HEK293T (cell line): ENCODE measurements around the gene CHST3.

Source experiments
- ARNT ChIP-seq: fragments of 450-650 bp; IDR thresholded peaks from 2 replicates; pipeline ENCODE4 v1.6.1; 2017; ENCODE audit warnings: mild to moderate bottlenecking
- BHLHE40 ChIP-seq: fragments of 450-650 bp; IDR thresholded peaks from 2 replicates; pipeline ENCODE4 v1.6.1; 2016; ENCODE audit warnings: mild to moderate bottlenecking, moderate library complexity, borderline replicate concordance
- CTBP1 ChIP-seq: fragments of 450-650 bp; IDR thresholded peaks from 2 replicates; pipeline ENCODE4 v1.6.1; 2016; ENCODE audit warnings: borderline replicate concordance
- ELF4 ChIP-seq: fragments of 450-650 bp; IDR thresholded peaks from 2 replicates; pipeline ENCODE4 v1.6.1; 2017; ENCODE audit warnings: antibody characterized with exemption
- FOXA1 ChIP-seq: fragments of 450-650 bp; IDR thresholded peaks from 2 replicates; pipeline ENCODE4 v1.6.1; 2016; ENCODE audit warnings: mild to moderate bottlenecking
- FOXK2 ChIP-seq: fragments of 450-650 bp; IDR thresholded peaks from 2 replicates; pipeline ENCODE4 v1.6.1; 2016; ENCODE audit warnings: mild to moderate bottlenecking
- FOXM1 ChIP-seq: fragments of 450-650 bp; IDR thresholded peaks from 2 replicates; pipeline ENCODE4 v1.6.1; 2017; ENCODE audit warnings: mild to moderate bottlenecking, borderline replicate concordance
- HDGF ChIP-seq: fragments of 450-650 bp; IDR thresholded peaks from 2 replicates; pipeline ENCODE4 v1.6.1; 2017; ENCODE audit warnings: antibody characterized with exemption, borderline replicate concordance
- L3MBTL2 ChIP-seq: fragments of 450-650 bp; conservative IDR thresholded peaks from 2 replicates; pipeline ENCODE4 v1.6.1; 2016; ENCODE audit warnings: mild to moderate bottlenecking
- NFRKB ChIP-seq: fragments of 450-650 bp; IDR thresholded peaks from 2 replicates; pipeline ENCODE4 v1.6.1; 2016; ENCODE audit warnings: mild to moderate bottlenecking, moderate library complexity
- SP1 ChIP-seq: fragments of 450-650 bp; IDR thresholded peaks from 2 replicates; pipeline ENCODE4 v1.6.1; 2017
- SUZ12 ChIP-seq: fragments of 450-650 bp; IDR thresholded peaks from 2 replicates; pipeline ENCODE4 v1.6.1; 2016; ENCODE audit warnings: mild to moderate bottlenecking
- ZNF384 ChIP-seq: fragments of 450-650 bp; IDR thresholded peaks from 2 replicates; pipeline ENCODE4 v1.6.1; 2016
- TF ChIP-seq, protein P1 (sequence below): fragments of 450-650 bp; IDR thresholded peaks from 2 replicates; pipeline ENCODE4 v1.6.1; 2016

DNA sequence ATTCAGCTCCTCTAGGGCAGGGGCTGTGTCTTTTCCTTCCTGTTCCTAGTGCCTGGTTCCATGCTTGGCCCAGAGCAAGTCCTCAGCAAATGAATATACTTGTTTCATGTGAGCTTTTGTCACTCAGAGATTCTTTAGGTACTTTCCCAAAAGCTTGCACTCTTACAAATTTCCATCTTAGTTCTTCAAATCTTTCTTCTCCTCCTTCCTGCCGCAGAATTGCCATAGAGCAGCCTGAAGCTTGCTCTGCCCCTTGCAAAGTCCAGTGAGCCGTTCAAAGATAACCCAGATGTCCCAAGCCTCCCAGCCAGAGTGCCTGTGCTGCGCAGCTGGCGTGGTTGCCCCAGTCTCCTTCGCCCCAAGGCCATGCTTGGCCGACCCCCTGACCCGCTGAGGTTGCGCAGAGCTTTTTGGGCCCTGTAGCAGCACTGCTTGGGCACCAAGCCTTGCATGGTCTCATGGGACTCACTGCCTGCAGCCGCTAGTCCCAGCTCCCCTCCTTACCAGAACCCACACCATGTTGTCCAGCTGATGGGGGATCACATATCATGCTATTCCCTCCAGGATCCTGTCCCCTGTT is 20.7 kb downstream of the CHST3 start:
- TF ChIP-seq FOXA1: no peak
- no peak for TF ChIP-seq SP1
- TF ChIP-seq BHLHE40: no peak
- TF ChIP-seq SUZ12: no peak
- TF ChIP-seq CTBP1: no peak
- TF ChIP-seq ZNF384: no peak
- TF ChIP-seq NFRKB: no peak
- no peak for TF ChIP-seq HDGF
- TF ChIP-seq ELF4: no peak
- TF ChIP-seq FOXK2: no peak
- TF ChIP-seq FOXM1: no peak
- TF ChIP-seq ARNT: no peak
- TF ChIP-seq L3MBTL2: no peak
- TF ChIP-seq, protein P1, sequence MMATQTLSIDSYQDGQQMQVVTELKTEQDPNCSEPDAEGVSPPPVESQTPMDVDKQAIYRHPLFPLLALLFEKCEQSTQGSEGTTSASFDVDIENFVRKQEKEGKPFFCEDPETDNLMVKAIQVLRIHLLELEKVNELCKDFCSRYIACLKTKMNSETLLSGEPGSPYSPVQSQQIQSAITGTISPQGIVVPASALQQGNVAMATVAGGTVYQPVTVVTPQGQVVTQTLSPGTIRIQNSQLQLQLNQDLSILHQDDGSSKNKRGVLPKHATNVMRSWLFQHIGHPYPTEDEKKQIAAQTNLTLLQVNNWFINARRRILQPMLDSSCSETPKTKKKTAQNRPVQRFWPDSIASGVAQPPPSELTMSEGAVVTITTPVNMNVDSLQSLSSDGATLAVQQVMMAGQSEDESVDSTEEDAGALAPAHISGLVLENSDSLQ: no peak
